Panc1 (cell line): ENCODE measurements around the gene H19. TPM values are rescaled to one million over a fixed set of nuclear protein-coding genes. Genes with fewer than 3 reads are reported as not detected.

Source experiments
- ATAC-seq: fragments of 200-7000 bp; cut with Tn5 transposase; 2 replicates; pipeline ENCODE4 v1.9.1; 2020; ENCODE audit warnings: mild to moderate bottlenecking, moderate library complexity
- BruUV-seq: library from RNA; stranded (reverse); fragments of 400-500 nt; replicated peaks from 2 replicates; lab custom pipeline; 2021; lab: Mats Ljungman, UMichigan
- CTCF ChIA-PET: fragments of 300-600 bp; sonication (Branson Sonifier 250); formaldehyde crosslinking; loops from one replicate; lab custom pipeline; 2022; ENCODE audit warnings: antibody characterized with exemption; lab: Charles Lee
- POLR2A ChIA-PET: fragments of 300-600 bp; sonication (Branson Sonifier 250); formaldehyde crosslinking; loops from one replicate; lab custom pipeline; 2022; ENCODE audit warnings: antibody characterized with exemption; lab: Charles Lee
- DNase-seq: peaks from one replicate; pipeline ENCODE4 v3.0.0-alpha.2; 2010; ENCODE audit warnings: low read depth, low spot score
- H3K27ac ChIP-seq: 2 replicates; pipeline ENCODE4 v1.5.1; 2011; ENCODE audit warnings: mild to moderate bottlenecking, low read length, inconsistent platforms
- H3K27me3 ChIP-seq: fragments of 200-500 bp; sonication (Bioruptor generic); 2 replicates; pipeline ENCODE4 v1.6.0; 2014; ENCODE audit warnings: low read length, inconsistent platforms; ENCODE audit not compliant: control insufficient read depth, insufficient read depth
- H3K36me3 ChIP-seq: fragments of 200-500 bp; sonication (Bioruptor generic); 2 replicates; pipeline ENCODE4 v1.5.1; 2014; ENCODE audit warnings: inconsistent platforms, mild to moderate bottlenecking, low read length, moderate library complexity; ENCODE audit not compliant: control insufficient read depth, insufficient read depth
- H3K4me1 ChIP-seq: 2 replicates; pipeline ENCODE4 v1.5.1; 2011; ENCODE audit warnings: inconsistent platforms, mild to moderate bottlenecking, low read length, moderate library complexity; ENCODE audit not compliant: control insufficient read depth, insufficient read depth
- H3K4me3 ChIP-seq, 2 experiments: 2 replicates each; pipeline ENCODE4 v1.5.1; 2011 to 2012; ENCODE audit warnings: low read depth in 2 of 2, low read length in 2 of 2, mild to moderate bottlenecking in 2 of 2, inconsistent platforms in 1 of 2, moderate library complexity in 1 of 2
- H3K9me3 ChIP-seq: fragments of 200-500 bp; sonication (Bioruptor generic); 2 replicates; pipeline ENCODE4 v1.5.1; 2014; ENCODE audit warnings: low read depth, mild to moderate bottlenecking, inconsistent platforms, low read length, moderate library complexity; ENCODE audit not compliant: control insufficient read depth, insufficient read depth
- CTCF ChIP-seq: fragments of 450-650 bp; IDR thresholded peaks from 2 replicates; pipeline ENCODE4 v1.5.1; 2017; ENCODE audit warnings: mild to moderate bottlenecking
- POLR2AphosphoS5 ChIP-seq: IDR thresholded peaks from 2 replicates; pipeline ENCODE4 v1.6.1; 2012; ENCODE audit warnings: mild to moderate bottlenecking, low read depth, low read length, moderate library complexity
- REST ChIP-seq, 2 experiments: IDR thresholded peaks; 2 replicates each; pipeline ENCODE4 v1.6.1; 2011 to 2012; ENCODE audit warnings: low read depth in 2 of 2, control low read depth in 1 of 2, low read length in 1 of 2, mild to moderate bottlenecking in 1 of 2, moderate library complexity in 1 of 2; ENCODE audit not compliant: insufficient read depth in 1 of 2
- SIN3A ChIP-seq: IDR thresholded peaks from 2 replicates; pipeline ENCODE4 v1.6.1; 2012; ENCODE audit warnings: low read depth, mild to moderate bottlenecking, low read length, moderate library complexity, borderline replicate concordance; ENCODE audit not compliant: insufficient read depth
- TCF7L2 ChIP-seq: IDR thresholded peaks from 2 replicates; pipeline ENCODE4 v1.6.1; 2011; ENCODE audit warnings: mild to moderate bottlenecking, low read depth, low read length, inconsistent platforms
- in situ Hi-C: cut with HindIII; loops from 2 replicates; pipeline ENCODE4 v1.10.0; 2016; ENCODE audit warnings: low sequenced_read_pairs, low pct_unique_long_range_greater_than_20kb
- intact Hi-C: fragments of 100-400 bp; cut with micrococcal nuclease; formaldehyde crosslinking; loops from one replicate; pipeline ENCODE4 v1.10.0; 2022; ENCODE audit not compliant: unreplicated experiment
- total RNA-seq: library from RNA; stranded (reverse); gene quantifications from one replicate; pipeline ENCODE4 v1.2.1, GENCODE V29; 2021; ENCODE audit not compliant: unreplicated experiment

The H19 gene
- total RNA-seq, 1 experiment from 2014 or later: 1,268 TPM

- no TSS peak for BruUV-seq
- Histone ChIP-seq H3K27me3 (no peaks in the 10 kb centered on the region), H3K27ac (no peak overlapping the region), H3K4me1 (no peaks in the 10 kb centered on the region), H3K4me3 (no peak overlapping the region), H3K36me3 (no peaks in the 10 kb centered on the region), H3K9me3 (no peaks in the 10 kb centered on the region)
- in situ Hi-C loops (no loop called here), intact Hi-C loops (no loop called here)
- DNase-seq (no peak), ATAC-seq (no peak)
- ChIA-PET CTCF (no interaction called here), POLR2A (no interaction called here)
- no peak for TF ChIP-seq SIN3A
Observed at GRCh38 chr11:1963864-1964263, 33.8 kb downstream of the H19 start.

DNA sequence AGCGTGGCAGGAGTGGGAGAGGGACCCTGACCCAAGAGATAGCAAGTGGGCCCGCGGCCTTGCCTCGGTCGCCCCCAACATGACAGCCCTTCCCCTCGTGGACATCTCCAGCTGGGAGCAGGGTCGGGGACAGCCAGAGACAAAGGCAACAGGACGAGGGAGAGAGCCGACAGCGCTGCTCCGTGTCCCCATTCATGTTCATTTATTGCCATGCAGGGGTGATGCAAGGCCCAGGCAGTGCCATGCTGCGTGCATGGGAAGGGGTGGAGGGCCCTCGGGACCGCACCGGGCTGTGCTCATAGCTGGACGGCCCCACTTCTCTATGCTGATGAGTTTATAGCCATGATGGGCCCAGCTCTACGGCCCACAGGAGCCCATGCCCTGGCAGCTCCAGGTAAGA is 37.9 kb downstream of the H19 start:
- Histone ChIP-seq H3K4me1 (no peaks in the 10 kb centered on the region), H3K27me3 (no peaks in the 10 kb centered on the region), H3K9me3 (no peaks in the 10 kb centered on the region), H3K27ac (no peak overlapping the region), H3K4me3 (no peak overlapping the region), H3K36me3 (no peaks in the 10 kb centered on the region)
- in situ Hi-C loops (no loop called here), intact Hi-C loops (no loop called here)
- CTCF ChIA-PET: interaction anchor here (1.0 kb wide), 1 partner anchor 190 kb away, joined by 3 read pairs; no protein-coding TSS in a partner anchor
- no TSS peak for BruUV-seq
- POLR2A ChIA-PET: no interaction called here
- no peak for DNase-seq
- peak; percentile 22; the same call in 1 of the 2 replicates for ATAC-seq
- TF ChIP-seq POLR2AphosphoS5 (no peak), SIN3A (no peak), TCF7L2 (no peak), REST (IDR thresholded peaks at IDR 0.05; ENCODE audit: insufficient read depth in 1 of 2, low read depth in 2 of 2, low read length in 1 of 2) (no peak), CTCF (no peak)

GRCh38 chr11:1958367-1958766 is 39.3 kb downstream of the H19 start:
- H3K36me3 ChIP-seq: no peaks in the 10 kb centered on the region
- CTCF ChIA-PET: no interaction called here
- BruUV-seq: no TSS peak
- POLR2A ChIA-PET: interaction anchor here (0.5 kb wide), 1 partner anchor 22 kb away, joined by 3 read pairs; no protein-coding TSS in a partner anchor
- in situ Hi-C loops: no loop called here
- no peaks in the 10 kb centered on the region for H3K4me1 ChIP-seq
- H3K4me3 ChIP-seq: no peak overlapping the region
- no peaks in the 10 kb centered on the region for H3K27me3 ChIP-seq
- DNase-seq (no peak), ATAC-seq (no peak)
- TF ChIP-seq TCF7L2 (no peak), CTCF (no peak), SIN3A (no peak), POLR2AphosphoS5 (no peak), REST (IDR thresholded peaks at IDR 0.05; ENCODE audit: insufficient read depth in 1 of 2, low read depth in 2 of 2, low read length in 1 of 2) (no peak)
- H3K27ac ChIP-seq: no peak overlapping the region
- intact Hi-C loops: no loop called here
- no peaks in the 10 kb centered on the region for H3K9me3 ChIP-seq
